Gastroesophageal sphincter (tissue), 4 donors: Measurements from ENCODE around the gene NEK11. TPM values are rescaled to one million over a fixed set of nuclear protein-coding genes. Genes with fewer than 3 reads are reported as not detected.

Experiments used
- ATAC-seq: fragments of 150-250 bp; one replicate; pipeline ENCODE4 v1.9.1; 2016; ENCODE audit warnings: mild to moderate bottlenecking, moderate library complexity
- H3K27ac ChIP-seq, 4 donors: fragments of 200-600 bp; sonication (generic) in 3 of 4; 1 replicate in 3 of 4; 2 replicates in 1 of 4; pipeline ENCODE4 v1.5.1; 2016 to 2019
- H3K27me3 ChIP-seq: fragments of 200-600 bp; sonication (generic); one replicate; pipeline ENCODE4 v1.5.1; 2019
- H3K36me3 ChIP-seq, 2 donors: fragments of 200-600 bp; sonication (generic); one replicate each; pipeline ENCODE4 v1.5.1; 2019; ENCODE audit warnings: control low read depth in 1 of 2
- H3K4me1 ChIP-seq, 3 donors: fragments of 200-600 bp; sonication (generic); 1 replicate in 2 of 3; 2 replicates in 1 of 3; pipeline ENCODE4 v1.5.1; 2016 to 2019; ENCODE audit warnings: control low read depth in 2 of 3
- H3K4me3 ChIP-seq, 2 donors: fragments of 200-600 bp; sonication (generic); one replicate each; pipeline ENCODE4 v1.5.1; 2019; ENCODE audit warnings: mild to moderate bottlenecking in 1 of 2, moderate library complexity in 1 of 2
- H3K9me3 ChIP-seq, 3 donors: fragments of 200-600 bp; sonication (generic); one replicate each; pipeline ENCODE4 v1.5.1; 2017 to 2019; ENCODE audit warnings: control low read depth in 2 of 3
- EP300 ChIP-seq: sonication (generic); formaldehyde crosslinking; IDR thresholded peaks from one replicate; pipeline ENCODE4 v1.6.1; 2017; ENCODE audit warnings: antibody characterized with exemption, mild to moderate bottlenecking
- POLR2A ChIP-seq, 2 donors: fragments of 450-650 bp; IDR thresholded peaks; one replicate each; pipeline ENCODE4 v1.6.1; 2017; ENCODE audit warnings: antibody characterized with exemption in 2 of 2, mild to moderate bottlenecking in 2 of 2, moderate library complexity in 1 of 2
- POLR2AphosphoS5 ChIP-seq: sonication (generic); formaldehyde crosslinking; IDR thresholded peaks from one replicate; pipeline ENCODE4 v1.6.1; 2017; ENCODE audit warnings: antibody characterized with exemption
- WGBS, 2 donors: methylation state at CpG; one replicate each; pipeline ENCODE4 v1.1.5; 2018; ENCODE audit warnings: low coverage in 1 of 2; 5-methylcytosine and 5-hydroxymethylcytosine counted together
- total RNA-seq, 4 donors: library from RNA; depleted of rRNA; stranded (reverse); fragments of >200 nt; gene quantifications; one replicate each; pipeline ENCODE4 v1.1.0, GENCODE V29; 2016
- TF ChIP-seq, protein P1 (sequence below), 4 experiments: fragments of 200-600 bp in 2 of 4; fragments of 450-650 bp in 2 of 4; sonication (generic) in 1 of 4; IDR thresholded peaks; one replicate each; pipeline ENCODE4 v1.5.1; 2017 to 2019; ENCODE audit warnings: antibody characterized with exemption in 4 of 4, mild to moderate bottlenecking in 2 of 4, moderate library complexity in 2 of 4

The NEK11 gene
- total RNA-seq, 4 donors from 2014 or later = 4.4 to 19.1 (median 6.0) TPM

DNA sequence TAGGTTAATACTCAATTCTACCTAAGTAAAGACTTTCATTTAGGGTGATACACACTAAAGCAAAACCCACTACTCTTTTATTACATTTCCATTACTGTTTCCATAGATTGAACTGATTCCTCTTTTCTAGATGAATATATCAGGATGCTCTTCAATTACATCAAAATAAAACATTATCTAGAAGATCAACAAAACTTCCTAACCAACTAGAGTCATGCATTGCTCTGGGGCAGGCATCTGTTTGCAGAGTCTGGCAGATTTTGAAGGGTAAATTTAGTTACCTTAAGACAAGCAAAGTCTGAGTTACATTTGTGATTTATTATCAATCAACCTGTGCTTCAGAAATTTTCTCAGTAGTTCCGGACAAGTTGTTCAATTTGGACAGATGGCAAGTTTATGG lies 117.1 kb downstream of the NEK11 start:
- H3K4me1 ChIP-seq = no peaks in the 10 kb centered on the region
- no peak for ATAC-seq

DNA sequence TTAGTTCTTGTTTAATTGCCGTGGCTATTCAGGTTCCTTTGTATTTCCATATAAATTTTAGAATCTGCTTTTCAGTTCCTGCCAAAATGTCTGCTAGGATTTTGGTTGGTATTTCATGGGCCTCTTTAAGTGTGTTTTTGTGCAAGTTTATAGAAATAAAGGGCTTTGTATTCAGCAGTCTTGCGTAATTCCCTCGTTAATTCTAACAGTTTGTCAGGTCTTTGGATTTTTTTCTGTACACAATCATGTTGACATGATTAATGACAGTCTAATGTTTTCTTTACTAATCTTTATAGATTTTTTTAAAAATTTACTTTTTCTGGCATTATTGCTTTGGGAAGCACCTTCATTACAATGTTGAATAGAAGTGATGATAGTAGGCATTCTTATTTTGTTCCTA lies 120.9 kb downstream of the NEK11 start:
- no peak for ATAC-seq
- Histone ChIP-seq H3K4me3 (no peak overlapping the region), H3K27ac (no peak overlapping the region), H3K9me3 (no peaks in the 10 kb centered on the region), H3K27me3 (no peaks in the 10 kb centered on the region), H3K36me3 (peaks cover 0 to under 1% of the 10 kb centered on the region in 2 donors), H3K4me1 (no peaks in the 10 kb centered on the region)
- 39 to 67% methylated on average over 2 to 3 of the region's 3 CpGs for WGBS, 2 donors
- TF ChIP-seq EP300 (no peak), POLR2AphosphoS5 (no peak), POLR2A (IDR thresholded peaks at IDR 0.05) (no peak)
- TF ChIP-seq, protein P1, sequence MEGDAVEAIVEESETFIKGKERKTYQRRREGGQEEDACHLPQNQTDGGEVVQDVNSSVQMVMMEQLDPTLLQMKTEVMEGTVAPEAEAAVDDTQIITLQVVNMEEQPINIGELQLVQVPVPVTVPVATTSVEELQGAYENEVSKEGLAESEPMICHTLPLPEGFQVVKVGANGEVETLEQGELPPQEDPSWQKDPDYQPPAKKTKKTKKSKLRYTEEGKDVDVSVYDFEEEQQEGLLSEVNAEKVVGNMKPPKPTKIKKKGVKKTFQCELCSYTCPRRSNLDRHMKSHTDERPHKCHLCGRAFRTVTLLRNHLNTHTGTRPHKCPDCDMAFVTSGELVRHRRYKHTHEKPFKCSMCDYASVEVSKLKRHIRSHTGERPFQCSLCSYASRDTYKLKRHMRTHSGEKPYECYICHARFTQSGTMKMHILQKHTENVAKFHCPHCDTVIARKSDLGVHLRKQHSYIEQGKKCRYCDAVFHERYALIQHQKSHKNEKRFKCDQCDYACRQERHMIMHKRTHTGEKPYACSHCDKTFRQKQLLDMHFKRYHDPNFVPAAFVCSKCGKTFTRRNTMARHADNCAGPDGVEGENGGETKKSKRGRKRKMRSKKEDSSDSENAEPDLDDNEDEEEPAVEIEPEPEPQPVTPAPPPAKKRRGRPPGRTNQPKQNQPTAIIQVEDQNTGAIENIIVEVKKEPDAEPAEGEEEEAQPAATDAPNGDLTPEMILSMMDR (IDR thresholded peaks at IDR 0.05) = no peak

More for the DNA sequence above, 117.1 kb downstream of the NEK11 start:
- no peaks in the 10 kb centered on the region for H3K9me3 ChIP-seq
- TF ChIP-seq POLR2A (IDR thresholded peaks at IDR 0.05) (no peak), POLR2AphosphoS5 (no peak), EP300 (no peak)
- TF ChIP-seq, protein P1 (IDR thresholded peaks at IDR 0.05) = no peak
- 91 to 92% methylated on average over 1 of the region's 1 CpG for WGBS, 2 donors
- H3K4me3 ChIP-seq = no peak overlapping the region
- H3K27ac ChIP-seq = no peak overlapping the region
- no peaks in the 10 kb centered on the region for H3K36me3 ChIP-seq
- H3K27me3 ChIP-seq = no peaks in the 10 kb centered on the region

DNA sequence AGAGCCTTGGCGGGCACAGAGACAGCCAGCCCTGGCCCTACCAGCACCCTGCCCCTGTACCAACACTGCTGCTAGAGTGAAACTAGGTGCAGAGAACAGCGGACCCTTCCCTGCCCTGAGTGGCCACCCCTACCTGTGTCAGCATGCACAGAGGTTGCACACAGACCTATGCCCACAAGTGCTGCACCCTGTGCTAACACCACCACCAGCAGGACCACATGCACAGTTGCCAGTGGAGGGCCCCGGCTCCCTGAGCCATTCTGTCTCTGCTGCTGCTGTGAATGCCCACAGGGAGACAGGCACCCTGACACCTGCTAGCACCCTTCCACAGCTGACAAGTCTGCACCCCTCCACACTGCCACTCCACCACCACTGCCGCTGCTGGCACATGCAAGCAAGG lies 131.8 kb downstream of the NEK11 start:
- Histone ChIP-seq H3K27ac (no peak overlapping the region), H3K27me3 (no peaks in the 10 kb centered on the region), H3K4me3 (no peak overlapping the region), H3K4me1 (no peaks in the 10 kb centered on the region), H3K9me3 (no peaks in the 10 kb centered on the region), H3K36me3 (no peaks in the 10 kb centered on the region)
- no peak for TF ChIP-seq POLR2AphosphoS5
- TF ChIP-seq, protein P1 (IDR thresholded peaks at IDR 0.05) = no peak
- no peak for TF ChIP-seq POLR2A (IDR thresholded peaks at IDR 0.05)
- TF ChIP-seq EP300 = no peak
- peak; percentile 28 for ATAC-seq
- no CpG with 5 or more reads among the region's 4 CpGs for whole genome bisulfite sequencing, 2 donors

DNA sequence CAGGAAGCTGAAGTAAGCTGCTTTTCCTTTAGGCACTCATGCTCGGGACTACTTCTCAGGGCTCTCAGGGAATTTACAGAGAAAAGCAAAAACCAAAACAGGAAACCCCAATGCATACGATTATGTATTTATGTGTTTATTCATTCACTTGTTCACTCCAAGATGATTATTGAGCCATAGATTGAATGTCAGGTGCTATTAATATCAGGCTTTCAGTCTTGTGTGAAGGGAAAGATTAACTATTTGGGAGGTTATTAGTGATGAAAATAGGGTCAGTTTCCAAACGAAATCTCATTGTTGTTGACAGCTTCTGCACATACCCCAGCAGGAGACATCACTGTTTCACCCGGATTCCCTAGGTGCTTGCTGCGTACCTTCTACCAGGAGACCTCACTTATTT lies 135.8 kb downstream of the NEK11 start:
- TF ChIP-seq, protein P1 (IDR thresholded peaks at IDR 0.05) = no peak
- no peak for TF ChIP-seq POLR2AphosphoS5
- TF ChIP-seq EP300 = no peak
- no peak for TF ChIP-seq POLR2A (IDR thresholded peaks at IDR 0.05)
- no peak for ATAC-seq
- H3K27ac ChIP-seq = no peak overlapping the region
- H3K36me3 ChIP-seq = no peaks in the 10 kb centered on the region
- no peaks in the 10 kb centered on the region for H3K9me3 ChIP-seq
- H3K4me3 ChIP-seq = no peak overlapping the region
- H3K27me3 ChIP-seq = no peaks in the 10 kb centered on the region
- WGBS, 2 donors = 63% methylated on average over 5 of the region's 5 CpGs
- H3K4me1 ChIP-seq = no peaks in the 10 kb centered on the region

DNA sequence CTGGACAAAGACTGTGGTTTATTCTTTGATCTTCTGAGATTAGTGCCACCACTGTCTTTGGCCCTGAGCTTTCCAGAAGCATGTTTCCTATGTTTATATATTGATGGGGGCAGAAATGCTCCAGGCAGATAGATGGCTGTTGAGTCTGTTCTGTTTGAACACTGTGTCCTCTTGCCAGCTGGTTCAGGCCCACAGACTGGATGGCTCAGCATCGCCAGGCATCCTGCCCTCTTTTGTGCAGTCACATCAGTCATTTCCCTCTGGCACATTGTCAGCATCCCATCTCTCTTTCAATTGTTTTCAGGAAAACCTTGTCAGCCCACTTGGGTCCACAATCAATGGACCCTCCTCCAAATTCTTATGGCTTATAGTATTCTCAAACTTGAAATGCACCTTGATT lies 141.2 kb downstream of the NEK11 start:
- Histone ChIP-seq H3K4me3 (no peak overlapping the region), H3K9me3 (no peaks in the 10 kb centered on the region), H3K4me1 (no peaks in the 10 kb centered on the region), H3K27ac (no peak overlapping the region), H3K27me3 (no peaks in the 10 kb centered on the region), H3K36me3 (peaks cover 0 to 24% of the 10 kb centered on the region in 2 donors)
- 73 to 89% methylated on average over 1 of the region's 1 CpG for WGBS, 2 donors
- TF ChIP-seq POLR2AphosphoS5 (no peak), EP300 (no peak)
- no peak for ATAC-seq
